Retinal pigment epithelial cell (primary cell): ENCODE measurements around the gene P2RY14.

ENCODE experiments used
- DNase-seq: peaks from one replicate; pipeline ENCODE4 v3.0.0-alpha.2; 2010; ENCODE audit warnings: low read depth
- H3K4me3 ChIP-seq: 2 replicates; pipeline ENCODE4 v1.5.1; 2011; ENCODE audit warnings: mild to moderate bottlenecking, low read length, control low read depth, moderate library complexity
- TF ChIP-seq, protein P1 (sequence below): conservative IDR thresholded peaks from 2 replicates; pipeline ENCODE4 v1.5.1; 2011; ENCODE audit warnings: low read depth, low read length, control low read depth, inconsistent platforms

Gene P2RY14

GRCh38 chr3:151165226-151165625, 113.1 kb downstream of the P2RY14 start:
- TF ChIP-seq, protein P1, sequence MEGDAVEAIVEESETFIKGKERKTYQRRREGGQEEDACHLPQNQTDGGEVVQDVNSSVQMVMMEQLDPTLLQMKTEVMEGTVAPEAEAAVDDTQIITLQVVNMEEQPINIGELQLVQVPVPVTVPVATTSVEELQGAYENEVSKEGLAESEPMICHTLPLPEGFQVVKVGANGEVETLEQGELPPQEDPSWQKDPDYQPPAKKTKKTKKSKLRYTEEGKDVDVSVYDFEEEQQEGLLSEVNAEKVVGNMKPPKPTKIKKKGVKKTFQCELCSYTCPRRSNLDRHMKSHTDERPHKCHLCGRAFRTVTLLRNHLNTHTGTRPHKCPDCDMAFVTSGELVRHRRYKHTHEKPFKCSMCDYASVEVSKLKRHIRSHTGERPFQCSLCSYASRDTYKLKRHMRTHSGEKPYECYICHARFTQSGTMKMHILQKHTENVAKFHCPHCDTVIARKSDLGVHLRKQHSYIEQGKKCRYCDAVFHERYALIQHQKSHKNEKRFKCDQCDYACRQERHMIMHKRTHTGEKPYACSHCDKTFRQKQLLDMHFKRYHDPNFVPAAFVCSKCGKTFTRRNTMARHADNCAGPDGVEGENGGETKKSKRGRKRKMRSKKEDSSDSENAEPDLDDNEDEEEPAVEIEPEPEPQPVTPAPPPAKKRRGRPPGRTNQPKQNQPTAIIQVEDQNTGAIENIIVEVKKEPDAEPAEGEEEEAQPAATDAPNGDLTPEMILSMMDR = no peak
- H3K4me3 ChIP-seq = no peak overlapping the region
- DNase-seq = no peak
